ENCODE data around the gene PRKCI. TPM values are rescaled to one million over a fixed set of nuclear protein-coding genes. Genes with fewer than 3 reads are reported as not detected.
A peak's percentile ranks its signal among the peaks of the same experiment; 100 is the strongest.
"Not testable (repeated sequence)": the region's sequence is repeated elsewhere in the genome, so short reads cannot be mapped to it uniquely, and the experiment has no call there.

Gene PRKCI
- total RNA-seq, 1 experiment from 2014 or later: 42.0 TPM

DNA sequence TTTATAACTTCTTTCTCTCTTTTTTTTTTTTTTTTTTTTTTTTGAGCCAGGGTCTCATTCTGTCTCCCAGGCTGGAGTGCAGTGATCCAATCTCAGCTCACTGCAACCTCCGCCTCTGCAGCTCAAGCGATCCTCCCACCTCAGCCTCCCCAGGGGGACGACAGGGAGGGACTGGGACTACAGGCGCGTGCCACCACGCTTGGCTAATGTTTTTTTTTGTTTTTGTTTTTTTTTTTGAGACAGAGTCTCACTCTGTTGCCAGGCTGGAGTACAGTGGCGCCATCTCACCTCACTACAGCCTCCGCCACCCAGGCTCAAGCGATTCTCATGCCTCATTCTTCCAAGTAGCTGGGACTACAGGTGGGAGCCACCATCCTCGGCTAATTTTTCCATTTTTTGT, 17.7 kb upstream of the PRKCI start:
- Histone ChIP-seq H3K4me1 (replicated peaks) (no peaks in the 10 kb centered on the region), H3K27me3 (replicated peaks) (no peaks in the 10 kb centered on the region), H3K36me3 (no peaks in the 10 kb centered on the region), H3K27ac (no peak overlapping the region), H3K9me3 (replicated peaks) (no peaks in the 10 kb centered on the region), H3K4me3 (no peak overlapping the region)
- DNase-seq (ENCODE audit: low read depth in 1 of 2, low spot score in 2 of 2): no peak

DNA sequence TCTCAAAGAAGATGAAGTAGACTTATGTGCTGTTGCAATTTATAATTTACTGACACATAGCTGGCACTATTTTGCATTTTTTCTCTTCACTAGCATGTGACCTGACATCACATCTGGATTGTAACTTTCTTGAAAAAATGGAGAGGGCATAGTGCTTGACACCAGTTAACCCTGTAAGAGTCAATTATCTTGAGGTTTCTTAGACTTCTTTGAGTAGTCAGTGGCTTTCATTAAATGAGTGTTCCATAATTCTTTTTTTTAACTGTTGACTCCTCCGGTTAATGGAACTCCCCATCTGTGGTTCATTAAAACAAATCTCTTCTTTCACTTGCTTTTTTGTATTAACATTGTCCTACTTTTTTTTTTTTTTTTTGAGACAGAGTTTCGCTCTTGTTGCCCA, 16.9 kb upstream of the PRKCI start:
- Histone ChIP-seq H3K27ac (no peak overlapping the region), H3K27me3 (replicated peaks) (no peaks in the 10 kb centered on the region), H3K4me3 (no peak overlapping the region), H3K36me3 (no peaks in the 10 kb centered on the region), H3K9me3 (replicated peaks) (no peaks in the 10 kb centered on the region), H3K4me1 (replicated peaks) (no peaks in the 10 kb centered on the region)
- DNase-seq (ENCODE audit: low read depth in 1 of 2, low spot score in 2 of 2): no peak

- not testable (repeated sequence) for H3K27ac ChIP-seq; DNase-seq (ENCODE audit: low read depth in 1 of 2, low spot score in 2 of 2); H3K4me1 ChIP-seq (replicated peaks); H3K36me3 ChIP-seq; H3K27me3 ChIP-seq (replicated peaks); H3K9me3 ChIP-seq (replicated peaks); H3K4me3 ChIP-seq
Measured at GRCh38 chr3:170206164-170206762, 16.0 kb upstream of the PRKCI start.

DNA sequence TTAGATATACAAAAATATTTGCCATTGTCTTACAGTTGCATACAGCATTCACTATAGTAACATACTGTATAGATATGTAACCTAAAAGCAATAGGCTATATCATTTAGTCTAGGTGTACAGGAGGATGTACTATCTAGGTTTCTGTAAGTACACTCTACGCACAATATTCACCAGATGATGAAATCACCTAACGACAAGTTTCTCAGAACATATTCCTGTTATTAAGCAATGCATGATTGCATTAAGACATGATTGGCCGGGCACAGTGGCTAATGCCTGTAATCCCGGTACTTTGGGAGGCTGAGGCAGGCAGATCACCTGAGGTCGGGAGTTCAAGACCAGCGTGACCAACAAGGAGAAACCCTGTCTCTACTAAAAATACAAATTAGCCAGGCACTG, 14.5 kb upstream of the PRKCI start:
- no peak overlapping the region for H3K4me3 ChIP-seq
- DNase-seq (ENCODE audit: low read depth in 1 of 2, low spot score in 2 of 2): no peak

DNA sequence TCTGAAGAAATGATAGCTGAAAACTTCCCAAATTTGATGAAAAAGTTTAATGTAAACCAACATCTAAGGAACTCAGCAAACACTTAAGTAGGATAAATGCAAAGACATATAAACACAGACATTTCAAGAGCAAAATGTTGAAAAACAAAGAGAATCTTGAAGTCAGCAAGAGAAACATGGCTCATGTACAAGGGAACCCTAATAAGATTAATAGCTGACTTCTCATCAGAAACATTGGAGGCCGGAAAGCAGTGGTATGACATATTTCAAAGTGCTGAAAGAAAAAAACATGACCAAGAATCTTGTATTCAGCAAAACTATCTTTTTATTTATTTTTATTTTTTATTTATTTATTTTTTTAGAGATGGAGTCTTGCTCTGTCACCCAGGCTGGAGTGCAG, 10.6 kb upstream of the PRKCI start:
- no peak overlapping the region for H3K27ac ChIP-seq
- no peaks in the 10 kb centered on the region for H3K36me3 ChIP-seq
- no peak for DNase-seq (ENCODE audit: low read depth in 1 of 2, low spot score in 2 of 2)
- H3K9me3 ChIP-seq (replicated peaks): no peaks in the 10 kb centered on the region
- no peaks in the 10 kb centered on the region for H3K27me3 ChIP-seq (replicated peaks)
- H3K4me3 ChIP-seq: no peak overlapping the region
- no peaks in the 10 kb centered on the region for H3K4me1 ChIP-seq (replicated peaks)

More for the DNA sequence above, 14.5 kb upstream of the PRKCI start:
- H3K9me3 ChIP-seq (replicated peaks): no peaks in the 10 kb centered on the region
- H3K36me3 ChIP-seq: no peaks in the 10 kb centered on the region
- H3K4me1 ChIP-seq (replicated peaks): no peaks in the 10 kb centered on the region
- no peaks in the 10 kb centered on the region for H3K27me3 ChIP-seq (replicated peaks)
- no peak overlapping the region for H3K27ac ChIP-seq

DNA sequence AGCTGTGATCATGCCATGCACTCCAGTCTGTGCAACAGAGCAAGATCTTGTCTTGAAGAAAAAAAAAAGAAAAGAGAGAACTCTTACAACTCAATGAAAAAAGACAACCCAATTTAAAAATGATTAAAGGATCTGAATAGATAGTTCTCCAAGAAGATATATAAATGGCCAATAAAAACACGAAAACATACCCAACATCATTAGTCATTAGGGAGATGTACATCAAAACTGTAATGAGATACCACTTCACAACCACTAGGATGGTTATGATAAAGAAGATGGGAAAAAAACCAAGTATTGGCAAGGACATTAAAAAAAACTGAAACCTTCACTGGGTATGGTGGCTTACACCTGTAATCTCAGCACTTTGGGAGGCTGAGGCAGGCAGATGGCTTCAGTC, 2.4 kb upstream of the PRKCI start:
- no peaks in the 10 kb centered on the region for H3K36me3 ChIP-seq
- H3K27ac ChIP-seq: no peak overlapping the region
- no peak for DNase-seq (ENCODE audit: low read depth in 1 of 2, low spot score in 2 of 2)
- peaks cover 7% of the 10 kb centered on the region; the same call in 1 of the 2 replicates for H3K4me1 ChIP-seq (replicated peaks)
- no peaks in the 10 kb centered on the region for H3K9me3 ChIP-seq (replicated peaks)
- H3K27me3 ChIP-seq (replicated peaks): no peaks in the 10 kb centered on the region
- H3K4me3 ChIP-seq: no peak overlapping the region

DNA sequence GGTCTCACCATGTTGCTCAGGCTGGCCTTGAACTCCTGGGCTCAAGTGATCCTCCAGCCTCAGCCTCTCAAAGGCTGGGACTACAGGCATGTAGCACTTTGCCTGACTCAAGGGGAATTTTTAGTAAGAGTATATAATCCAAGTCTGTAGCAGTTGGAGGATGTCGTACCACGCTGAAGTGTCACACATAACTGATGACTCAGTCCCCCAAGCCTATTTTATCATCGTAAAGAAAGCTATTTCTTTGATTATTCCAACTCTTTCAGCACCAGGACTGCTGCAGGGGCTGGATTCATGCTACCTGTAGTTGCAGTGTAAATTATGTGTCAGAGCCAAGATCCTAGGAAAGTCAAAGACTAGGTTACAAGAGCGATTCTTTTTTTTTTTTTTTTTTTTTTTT, 1.4 kb upstream of the PRKCI start:
- no peak for DNase-seq (ENCODE audit: low read depth in 1 of 2, low spot score in 2 of 2)
- H3K27ac ChIP-seq: no peak overlapping the region
- H3K4me1 ChIP-seq (replicated peaks): peaks cover 7% of the 10 kb centered on the region; the same call in 1 of the 2 replicates
- no peak overlapping the region for H3K4me3 ChIP-seq
- no peaks in the 10 kb centered on the region for H3K9me3 ChIP-seq (replicated peaks)
- no peaks in the 10 kb centered on the region for H3K27me3 ChIP-seq (replicated peaks)
- no peaks in the 10 kb centered on the region for H3K36me3 ChIP-seq

DNA sequence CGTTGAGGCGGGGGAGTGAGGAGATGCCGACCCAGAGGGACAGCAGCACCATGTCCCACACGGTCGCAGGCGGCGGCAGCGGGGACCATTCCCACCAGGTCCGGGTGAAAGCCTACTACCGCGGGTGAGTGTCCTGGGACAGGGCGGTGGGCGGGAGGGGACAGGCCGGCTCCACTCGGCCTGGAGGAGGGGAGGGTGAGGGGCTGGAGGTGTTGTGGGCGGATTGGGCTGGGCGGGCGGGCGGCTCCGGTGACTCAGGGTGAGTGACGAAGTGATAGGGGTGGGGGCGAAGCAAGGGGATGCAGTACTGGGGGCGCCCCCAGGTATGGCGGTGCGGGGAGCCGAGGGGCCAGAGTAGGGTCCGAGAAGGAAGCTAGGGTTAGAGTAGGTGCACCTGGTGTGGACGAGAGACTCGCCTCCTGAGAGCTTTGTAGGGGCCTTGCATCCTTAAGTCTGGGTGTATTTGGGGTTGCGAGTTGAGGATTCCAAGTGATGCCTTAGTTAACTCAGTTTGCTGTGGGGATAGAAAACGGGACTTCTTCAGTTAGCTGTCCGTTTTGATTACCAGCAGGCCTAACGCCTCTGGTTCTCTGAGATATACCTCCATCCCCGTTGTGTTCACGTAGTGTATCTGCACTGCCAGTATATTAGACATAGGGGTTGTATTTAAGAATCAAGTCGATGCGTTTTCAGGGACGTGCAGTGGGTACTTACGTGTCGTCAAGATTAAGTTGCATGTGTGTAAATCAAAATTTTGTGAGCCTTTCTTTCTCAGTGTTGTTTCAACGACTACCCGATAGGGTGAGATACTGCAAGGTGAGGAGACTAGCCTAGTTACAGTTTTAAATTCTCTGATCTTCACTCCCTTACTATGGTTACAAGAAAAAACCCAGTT, 670 bp downstream of the PRKCI start:
- Histone ChIP-seq H3K27ac (peak overlapping the region; percentile 99), H3K36me3 (no peaks in the 10 kb centered on the region), H3K4me3 (peak overlapping the region; percentile 90), H3K4me1 (replicated peaks) (peaks cover 9% of the 10 kb centered on the region), H3K9me3 (replicated peaks) (no peaks in the 10 kb centered on the region), H3K27me3 (replicated peaks) (no peaks in the 10 kb centered on the region)
- peak; percentile 15 to 47 for DNase-seq (ENCODE audit: low read depth in 1 of 2, low spot score in 2 of 2)

GRCh38 chr3:170225166-170225565, 2.9 kb downstream of the PRKCI start:
- Histone ChIP-seq H3K36me3 (no peaks in the 10 kb centered on the region), H3K27ac (no peak overlapping the region), H3K27me3 (replicated peaks) (no peaks in the 10 kb centered on the region), H3K9me3 (replicated peaks) (no peaks in the 10 kb centered on the region), H3K4me3 (no peak overlapping the region), H3K4me1 (replicated peaks) (peaks cover 14% of the 10 kb centered on the region)
- DNase-seq (ENCODE audit: low read depth in 1 of 2, low spot score in 2 of 2): no peak

DNA sequence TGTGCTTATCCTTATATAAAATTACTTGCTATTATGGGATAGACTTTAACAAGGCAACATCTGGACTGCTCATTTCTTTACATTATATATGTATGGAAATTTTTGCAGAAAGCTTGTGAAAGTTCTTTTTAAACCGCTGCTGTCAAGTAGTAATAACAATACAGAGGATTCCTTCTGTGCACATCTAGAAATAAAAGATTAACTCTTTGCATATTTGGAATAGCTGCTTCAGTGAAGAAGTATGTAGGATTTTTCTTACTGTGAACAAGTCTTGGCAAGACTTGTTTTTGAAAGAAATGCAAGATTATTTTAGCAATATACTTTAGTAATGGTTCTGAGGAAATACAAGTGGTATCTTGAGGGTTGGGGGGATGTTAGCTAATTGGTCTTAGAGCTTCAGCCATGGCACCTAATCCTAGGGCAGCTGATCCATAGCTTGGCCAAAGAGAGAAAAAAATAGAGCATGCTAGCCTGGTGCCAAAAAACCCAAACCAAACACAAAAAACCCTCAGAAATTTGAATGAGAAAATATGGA, 4.3 kb downstream of the PRKCI start:
- H3K4me3 ChIP-seq: no peak overlapping the region
- no peaks in the 10 kb centered on the region for H3K9me3 ChIP-seq (replicated peaks)
- H3K4me1 ChIP-seq (replicated peaks): peaks cover 14% of the 10 kb centered on the region
- DNase-seq (ENCODE audit: low read depth in 1 of 2, low spot score in 2 of 2): no peak
- H3K27ac ChIP-seq: no peak overlapping the region
- H3K36me3 ChIP-seq: no peaks in the 10 kb centered on the region
- no peaks in the 10 kb centered on the region for H3K27me3 ChIP-seq (replicated peaks)

- Histone ChIP-seq H3K4me3 (no peak overlapping the region), H3K27ac (no peak overlapping the region), H3K9me3 (replicated peaks) (no peaks in the 10 kb centered on the region), H3K4me1 (replicated peaks) (peaks cover 11% of the 10 kb centered on the region), H3K27me3 (replicated peaks) (no peaks in the 10 kb centered on the region), H3K36me3 (no peaks in the 10 kb centered on the region)
- DNase-seq (ENCODE audit: low read depth in 1 of 2, low spot score in 2 of 2): no peak
Measured at GRCh38 chr3:170228093-170228766, 6.0 kb downstream of the PRKCI start.

- Histone ChIP-seq H3K27ac (no peak overlapping the region), H3K36me3 (peaks cover 4% of the 10 kb centered on the region; the same call in 1 of the 2 replicates), H3K4me1 (replicated peaks) (peaks cover 11% of the 10 kb centered on the region), H3K27me3 (replicated peaks) (no peaks in the 10 kb centered on the region), H3K4me3 (no peak overlapping the region), H3K9me3 (replicated peaks) (no peaks in the 10 kb centered on the region)
- no peak for DNase-seq (ENCODE audit: low read depth in 1 of 2, low spot score in 2 of 2)
Measured at GRCh38 chr3:170232266-170232665, 10.0 kb downstream of the PRKCI start.

DNA sequence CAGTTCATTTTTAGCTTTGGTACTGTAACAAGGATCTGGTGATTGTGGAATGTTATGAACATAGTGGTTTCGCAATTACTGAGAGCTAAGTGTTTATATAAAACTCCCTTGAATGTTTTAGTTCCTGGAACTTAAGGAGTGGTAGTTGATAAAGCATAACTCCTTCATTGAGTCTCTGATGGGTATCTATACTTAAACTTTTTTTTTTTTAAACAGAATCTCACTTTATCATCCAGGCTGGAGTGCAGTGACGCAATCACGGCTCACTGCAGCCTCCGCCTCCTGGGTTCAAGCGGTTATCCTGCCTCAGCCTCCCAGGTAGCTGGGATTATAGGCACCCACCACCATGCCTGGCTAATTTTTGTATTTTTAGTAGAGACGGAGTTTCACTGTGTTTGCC, 11.3 kb downstream of the PRKCI start:
- H3K27ac ChIP-seq: no peak overlapping the region
- DNase-seq (ENCODE audit: low read depth in 1 of 2, low spot score in 2 of 2): peak in 1 of 2 experiments; percentile 4
- no peaks in the 10 kb centered on the region for H3K27me3 ChIP-seq (replicated peaks)
- H3K4me1 ChIP-seq (replicated peaks): 0 out of 2 replicates have a peak, but pooled peaks cover 4% of the 10 kb centered on the region
- no peak overlapping the region for H3K4me3 ChIP-seq
- no peaks in the 10 kb centered on the region for H3K9me3 ChIP-seq (replicated peaks)
- H3K36me3 ChIP-seq: peaks cover 4% of the 10 kb centered on the region; the same call in 1 of the 2 replicates

DNA sequence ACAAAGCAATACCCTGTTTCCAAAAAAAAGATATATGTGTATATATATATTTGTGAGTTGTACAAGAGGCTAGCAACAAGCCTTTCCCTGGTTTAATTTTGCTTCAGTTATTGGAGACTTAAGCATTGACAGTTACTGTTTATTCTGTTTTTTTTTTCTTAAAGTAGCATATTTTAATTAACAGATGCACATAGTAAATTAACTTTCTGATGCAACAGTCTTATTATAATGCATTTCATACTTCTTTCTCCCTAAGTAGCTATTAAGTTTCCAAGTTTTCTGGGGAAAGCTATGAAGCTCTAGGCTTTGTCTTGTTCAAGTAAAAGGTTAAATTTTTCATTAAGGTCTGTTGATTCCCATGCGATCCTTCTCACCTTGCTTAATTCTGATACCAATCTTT, 17.9 kb downstream of the PRKCI start:
- DNase-seq (ENCODE audit: low read depth in 1 of 2, low spot score in 2 of 2): no peak
- no peak overlapping the region for H3K4me3 ChIP-seq
- no peak overlapping the region for H3K27ac ChIP-seq
- H3K27me3 ChIP-seq (replicated peaks): no peaks in the 10 kb centered on the region
- H3K36me3 ChIP-seq: peaks cover 10% of the 10 kb centered on the region
- H3K4me1 ChIP-seq (replicated peaks): no peaks in the 10 kb centered on the region
- H3K9me3 ChIP-seq (replicated peaks): no peaks in the 10 kb centered on the region
